Left ventricle myocardium inferior (tissue), 1 donor: Measurements from ENCODE around the gene OR4E1. TPM values are rescaled to one million over a fixed set of nuclear protein-coding genes. Genes with fewer than 3 reads are reported as not detected.
A peak's percentile ranks its signal among the peaks of the same experiment; 100 is the strongest.
"Not testable (repeated sequence)": the region's sequence is repeated elsewhere in the genome, so short reads cannot be mapped to it uniquely, and the experiment has no call there.

ENCODE experiments used
- DNase-seq: peaks from one replicate; pipeline ENCODE4 v3.0.0-alpha.2; 2020
- H3K27ac ChIP-seq: fragments of 200-600 bp; replicated peaks from 2 replicates; pipeline ENCODE4 v1.8.0; 2021
- H3K27me3 ChIP-seq: fragments of 200-600 bp; 2 replicates; pipeline ENCODE4 v1.8.0; 2021; ENCODE audit warnings: low read depth
- H3K36me3 ChIP-seq: fragments of 200-600 bp; 2 replicates; pipeline ENCODE4 v1.8.0; 2021
- H3K4me1 ChIP-seq: fragments of 200-600 bp; 2 replicates; pipeline ENCODE4 v1.8.0; 2021
- H3K4me3 ChIP-seq: fragments of 200-600 bp; 2 replicates; pipeline ENCODE4 v1.8.0; 2021; ENCODE audit warnings: mild to moderate bottlenecking, moderate library complexity
- H3K9me3 ChIP-seq: fragments of 200-600 bp; replicated peaks from 2 replicates; pipeline ENCODE4 v1.8.0; 2021
- CTCF ChIP-seq: fragments of 200-600 bp; IDR thresholded peaks from 2 replicates; pipeline ENCODE4 v1.8.0; 2021; ENCODE audit warnings: antibody characterized with exemption, mild to moderate bottlenecking, borderline replicate concordance
- intact Hi-C: fragments of 100-400 bp; cut with micrococcal nuclease; formaldehyde crosslinking; loops from one replicate; pipeline ENCODE4 v1.11.0; 2022
- total RNA-seq: library from RNA; stranded (reverse); fragmentation: NEBNext Ultra II Directional; extraction: Animal tissue kit (Norgen Biotek cat#: 25700); gene quantifications from one replicate; pipeline ENCODE4 v1.2.1, GENCODE V29; 2021
- donor health status: DM: no; HTN: yes; CAD: no; lungs with severe emphysema.

Gene OR4E1
- total RNA-seq, 1 donor from 2014 or later: not detected

- TF ChIP-seq CTCF: peak; percentile 80
- intact Hi-C loops: no loop called here
- Histone ChIP-seq H3K4me3 (no peak overlapping the region), H3K9me3 (peaks cover 12% of the 10 kb centered on the region), H3K27me3 (peaks cover 16% of the 10 kb centered on the region), H3K4me1 (no peaks in the 10 kb centered on the region), H3K27ac (no peak overlapping the region), H3K36me3 (no peaks in the 10 kb centered on the region)
- DNase-seq: no peak
Observed at GRCh38 chr14:21711360-21711961, 37.8 kb upstream of the OR4E1 start.

GRCh38 chr14:21704338-21704737 is 30.7 kb upstream of the OR4E1 start:
- H3K4me3 ChIP-seq: no peak overlapping the region
- H3K27ac ChIP-seq: no peak overlapping the region
- H3K9me3 ChIP-seq: peaks cover 23% of the 10 kb centered on the region
- no peaks in the 10 kb centered on the region for H3K27me3 ChIP-seq
- intact Hi-C loops: no loop called here
- no peak for DNase-seq
- no peaks in the 10 kb centered on the region for H3K4me1 ChIP-seq
- no peak for TF ChIP-seq CTCF
- no peaks in the 10 kb centered on the region for H3K36me3 ChIP-seq

GRCh38 chr14:21703357-21704326 is 30.0 kb upstream of the OR4E1 start:
- TF ChIP-seq CTCF: no peak
- no peak overlapping the region for H3K4me3 ChIP-seq
- H3K9me3 ChIP-seq: peaks cover 23% of the 10 kb centered on the region
- no peak for DNase-seq
- no peak overlapping the region for H3K27ac ChIP-seq
- intact Hi-C loops: no loop called here
- no peaks in the 10 kb centered on the region for H3K4me1 ChIP-seq
- H3K27me3 ChIP-seq: no peaks in the 10 kb centered on the region
- H3K36me3 ChIP-seq: no peaks in the 10 kb centered on the region

GRCh38 chr14:21702316-21702715 is 28.7 kb upstream of the OR4E1 start:
- TF ChIP-seq CTCF: no peak
- DNase-seq: no peak
- Histone ChIP-seq H3K27me3 (no peaks in the 10 kb centered on the region), H3K36me3 (no peaks in the 10 kb centered on the region), H3K9me3 (peaks cover 19% of the 10 kb centered on the region), H3K4me3 (no peak overlapping the region), H3K27ac (no peak overlapping the region), H3K4me1 (no peaks in the 10 kb centered on the region)
- intact Hi-C loops: no loop called here

GRCh38 chr14:21699551-21699950 is 25.9 kb upstream of the OR4E1 start:
- Histone ChIP-seq H3K4me1 (no peaks in the 10 kb centered on the region), H3K36me3 (no peaks in the 10 kb centered on the region), H3K27ac (no peak overlapping the region), H3K4me3 (no peak overlapping the region), H3K27me3 (no peaks in the 10 kb centered on the region), H3K9me3 (peaks cover under 1% of the 10 kb centered on the region)
- no peak for TF ChIP-seq CTCF
- intact Hi-C loops: no loop called here
- no peak for DNase-seq

GRCh38 chr14:21698538-21698937 is 24.9 kb upstream of the OR4E1 start:
- H3K4me1 ChIP-seq: not testable (repeated sequence)

GRCh38 chr14:21697662-21698061 is 24.0 kb upstream of the OR4E1 start:
- H3K27me3 ChIP-seq, H3K4me3 ChIP-seq, H3K4me1 ChIP-seq, H3K36me3 ChIP-seq, intact Hi-C loops, DNase-seq, H3K27ac ChIP-seq, H3K9me3 ChIP-seq: not testable (repeated sequence)

More at GRCh38 chr14:21698538-21698937, 24.9 kb upstream of the OR4E1 start:
- intact Hi-C loops, DNase-seq, H3K27me3 ChIP-seq, H3K4me3 ChIP-seq, H3K9me3 ChIP-seq, H3K27ac ChIP-seq, H3K36me3 ChIP-seq: not testable (repeated sequence)
